ENCODE data around the gene UNC5A. TPM values are rescaled to one million over a fixed set of nuclear protein-coding genes. Genes with fewer than 3 reads are reported as not detected.

Gene UNC5A
- total RNA-seq, 2 experiments from 2014 or later = not detected

DNA sequence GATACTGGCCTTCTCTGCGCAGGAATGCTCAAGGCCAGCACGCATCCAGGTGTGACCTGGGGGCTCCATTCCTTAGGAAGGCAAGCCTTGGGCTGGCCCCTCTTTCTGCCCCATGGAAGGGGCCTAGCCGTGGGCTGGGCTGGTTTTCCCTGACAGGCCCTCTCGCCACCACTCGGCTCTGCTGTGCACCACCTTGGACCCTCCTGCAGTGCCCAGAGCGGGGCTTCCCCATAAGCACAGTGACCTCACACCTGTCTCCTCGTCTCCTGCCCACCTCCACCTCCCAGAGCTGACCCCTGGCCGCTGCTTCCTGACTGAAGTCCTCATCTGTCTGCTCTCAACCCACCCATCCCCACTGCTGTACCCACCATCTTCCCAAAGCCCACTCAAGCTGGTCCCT, 21.1 kb downstream of the UNC5A start:
- H3K4me1 Mint-ChIP-seq (ENCODE audit: low read depth) = no peaks in the 10 kb centered on the region
- peaks cover 14% of the 10 kb centered on the region for H3K27me3 Mint-ChIP-seq (ENCODE audit: low read depth)
- CTCF ChIA-PET = interaction anchor here (0.6 kb wide), 1 partner anchor 132 kb away, joined by 4 read pairs; no protein-coding TSS in a partner anchor
- no peaks in the 10 kb centered on the region for H3K9me3 Mint-ChIP-seq
- no peak overlapping the region for H3K4me3 Mint-ChIP-seq
- H3K27ac Mint-ChIP-seq = no peak overlapping the region
- no peak for DNase-seq
- H3K36me3 Mint-ChIP-seq (ENCODE audit: low read depth) = no peaks in the 10 kb centered on the region
- intact Hi-C loops (cut with micrococcal nuclease) = no loop called here

GRCh38 chr5:176832162-176832561, 21.8 kb downstream of the UNC5A start:
- Mint-ChIP-seq H3K4me1 (ENCODE audit: low read depth) (no peaks in the 10 kb centered on the region), H3K36me3 (ENCODE audit: low read depth) (no peaks in the 10 kb centered on the region), H3K27me3 (ENCODE audit: low read depth) (peaks cover 14% of the 10 kb centered on the region), H3K27ac (no peak overlapping the region), H3K4me3 (no peak overlapping the region), H3K9me3 (no peaks in the 10 kb centered on the region)
- CTCF ChIA-PET = no interaction called here
- DNase-seq = no peak
- intact Hi-C loops (cut with micrococcal nuclease) = no loop called here

GRCh38 chr5:176833286-176833685, 22.9 kb downstream of the UNC5A start:
- Mint-ChIP-seq H3K27ac (no peak overlapping the region), H3K36me3 (ENCODE audit: low read depth) (no peaks in the 10 kb centered on the region), H3K4me1 (ENCODE audit: low read depth) (no peaks in the 10 kb centered on the region), H3K9me3 (no peaks in the 10 kb centered on the region), H3K27me3 (ENCODE audit: low read depth) (peaks cover 14% of the 10 kb centered on the region), H3K4me3 (no peak overlapping the region)
- intact Hi-C loops (cut with micrococcal nuclease) = no loop called here
- CTCF ChIA-PET = no interaction called here
- DNase-seq = no peak

- intact Hi-C loops (cut with micrococcal nuclease) = no loop called here
- no peak overlapping the region for H3K4me3 Mint-ChIP-seq
- H3K9me3 Mint-ChIP-seq = no peaks in the 10 kb centered on the region
- H3K27ac Mint-ChIP-seq = no peak overlapping the region
- no peaks in the 10 kb centered on the region for H3K4me1 Mint-ChIP-seq (ENCODE audit: low read depth)
- H3K36me3 Mint-ChIP-seq (ENCODE audit: low read depth) = no peaks in the 10 kb centered on the region
- peaks cover 20% of the 10 kb centered on the region for H3K27me3 Mint-ChIP-seq (ENCODE audit: low read depth)
- CTCF ChIA-PET = interaction anchor here (0.6 kb wide), 1 partner anchor 68 kb away, joined by 3 read pairs; no protein-coding TSS in a partner anchor
- no peak for DNase-seq
Observed at GRCh38 chr5:176835918-176836317, 25.6 kb downstream of the UNC5A start.

DNA sequence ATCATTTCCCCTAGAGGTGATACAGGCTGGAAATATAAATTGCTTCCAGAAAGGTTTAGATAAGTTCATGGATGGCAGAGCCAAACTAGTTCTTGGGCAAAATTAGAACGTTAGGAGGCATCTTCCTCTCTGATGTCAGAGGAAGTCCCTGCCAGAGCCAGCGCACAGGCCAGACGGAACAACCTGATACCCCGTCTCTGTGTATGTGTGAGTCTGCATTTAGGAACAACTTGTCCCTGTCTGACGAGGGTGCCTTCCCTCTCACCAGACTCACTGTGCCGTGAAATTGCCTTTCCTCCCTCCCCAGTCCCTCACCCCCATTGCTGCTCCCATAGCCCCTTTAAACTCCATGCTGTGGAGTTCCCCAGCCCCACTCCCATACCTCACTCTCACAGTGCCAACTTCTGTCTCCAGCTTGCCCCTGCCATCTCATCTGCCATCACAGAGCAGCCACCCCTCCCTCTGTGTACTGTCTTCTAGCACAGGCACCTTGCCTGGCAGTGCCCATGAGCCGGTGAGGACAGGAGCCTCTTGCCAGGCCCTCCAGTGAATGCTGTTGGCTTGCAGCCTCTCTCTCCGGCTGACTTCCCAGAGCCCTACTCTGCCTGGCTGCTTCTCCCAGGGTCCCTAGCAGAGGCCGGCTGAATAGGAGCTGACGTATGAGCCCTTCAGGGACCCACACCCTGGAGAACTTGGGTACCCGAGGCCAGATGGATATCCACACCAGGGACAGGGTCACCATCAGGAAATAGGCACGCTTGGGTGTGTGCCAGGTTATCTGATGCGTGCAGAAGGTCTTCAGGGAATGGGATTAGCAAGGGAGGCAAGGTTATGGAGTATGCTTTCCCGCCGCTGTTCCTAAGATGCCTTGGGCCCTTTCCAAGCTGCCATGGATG, 26.7 kb downstream of the UNC5A start:
- no peaks in the 10 kb centered on the region for H3K4me1 Mint-ChIP-seq (ENCODE audit: low read depth)
- intact Hi-C loops (cut with micrococcal nuclease) = no loop called here
- CTCF ChIA-PET = no interaction called here
- H3K9me3 Mint-ChIP-seq = no peaks in the 10 kb centered on the region
- no peak for DNase-seq
- H3K27me3 Mint-ChIP-seq (ENCODE audit: low read depth) = peaks cover 25% of the 10 kb centered on the region
- no peaks in the 10 kb centered on the region for H3K36me3 Mint-ChIP-seq (ENCODE audit: low read depth)
- H3K27ac Mint-ChIP-seq = no peak overlapping the region
- no peak overlapping the region for H3K4me3 Mint-ChIP-seq

GRCh38 chr5:176837707-176838115, 27.4 kb downstream of the UNC5A start:
- DNase-seq = peak; percentile 92
- no peaks in the 10 kb centered on the region for H3K36me3 Mint-ChIP-seq (ENCODE audit: low read depth)
- CTCF ChIA-PET = interaction anchor here (1.5 kb wide), 1 partner anchor 22 kb away, joined by 4 read pairs; no protein-coding TSS in a partner anchor
- H3K9me3 Mint-ChIP-seq = no peaks in the 10 kb centered on the region
- no peak overlapping the region for H3K27ac Mint-ChIP-seq
- peaks cover 23% of the 10 kb centered on the region for H3K27me3 Mint-ChIP-seq (ENCODE audit: low read depth)
- intact Hi-C loops (cut with micrococcal nuclease) = no loop called here
- H3K4me3 Mint-ChIP-seq = no peak overlapping the region
- H3K4me1 Mint-ChIP-seq (ENCODE audit: low read depth) = no peaks in the 10 kb centered on the region

DNA sequence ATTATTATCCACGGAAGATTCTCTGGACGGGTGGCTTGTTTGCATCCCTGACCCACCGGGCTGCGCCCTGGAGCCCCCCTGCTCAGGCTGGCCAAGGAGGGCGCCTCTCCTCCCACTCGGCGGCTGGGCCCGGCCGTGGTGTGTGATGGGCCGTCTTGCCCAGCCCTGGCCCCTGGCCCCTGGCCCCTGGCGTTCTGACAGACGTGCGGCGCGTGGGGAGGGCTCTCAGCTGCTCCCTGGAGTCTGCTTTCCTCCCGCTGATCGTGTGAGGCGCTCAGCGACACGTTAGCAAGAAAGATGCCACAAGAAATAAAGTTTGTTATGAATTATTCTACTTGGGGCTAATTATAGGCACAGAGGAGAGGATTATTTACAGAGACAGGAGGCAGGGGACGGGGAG, 33.3 kb downstream of the UNC5A start:
- no peaks in the 10 kb centered on the region for H3K4me1 Mint-ChIP-seq (ENCODE audit: low read depth)
- H3K27ac Mint-ChIP-seq = no peak overlapping the region
- H3K36me3 Mint-ChIP-seq (ENCODE audit: low read depth) = no peaks in the 10 kb centered on the region
- DNase-seq = no peak
- no peaks in the 10 kb centered on the region for H3K9me3 Mint-ChIP-seq
- peaks cover 38% of the 10 kb centered on the region for H3K27me3 Mint-ChIP-seq (ENCODE audit: low read depth)
- CTCF ChIA-PET = interaction anchor here (0.5 kb wide), 1 partner anchor 28 kb away, joined by 3 read pairs; no protein-coding TSS in a partner anchor
- H3K4me3 Mint-ChIP-seq = no peak overlapping the region
- intact Hi-C loops (cut with micrococcal nuclease) = no loop called here

- DNase-seq = no peak
- Mint-ChIP-seq H3K4me3 (no peak overlapping the region), H3K27me3 (ENCODE audit: low read depth) (peaks cover 41% of the 10 kb centered on the region), H3K27ac (no peak overlapping the region), H3K36me3 (ENCODE audit: low read depth) (no peaks in the 10 kb centered on the region), H3K4me1 (ENCODE audit: low read depth) (no peaks in the 10 kb centered on the region), H3K9me3 (no peaks in the 10 kb centered on the region)
- CTCF ChIA-PET = interaction anchor here (0.5 kb wide), 1 partner anchor 27 kb away, joined by 3 read pairs; no protein-coding TSS in a partner anchor
- intact Hi-C loops (cut with micrococcal nuclease) = no loop called here
Observed at GRCh38 chr5:176844281-176844680, 33.9 kb downstream of the UNC5A start.

DNA sequence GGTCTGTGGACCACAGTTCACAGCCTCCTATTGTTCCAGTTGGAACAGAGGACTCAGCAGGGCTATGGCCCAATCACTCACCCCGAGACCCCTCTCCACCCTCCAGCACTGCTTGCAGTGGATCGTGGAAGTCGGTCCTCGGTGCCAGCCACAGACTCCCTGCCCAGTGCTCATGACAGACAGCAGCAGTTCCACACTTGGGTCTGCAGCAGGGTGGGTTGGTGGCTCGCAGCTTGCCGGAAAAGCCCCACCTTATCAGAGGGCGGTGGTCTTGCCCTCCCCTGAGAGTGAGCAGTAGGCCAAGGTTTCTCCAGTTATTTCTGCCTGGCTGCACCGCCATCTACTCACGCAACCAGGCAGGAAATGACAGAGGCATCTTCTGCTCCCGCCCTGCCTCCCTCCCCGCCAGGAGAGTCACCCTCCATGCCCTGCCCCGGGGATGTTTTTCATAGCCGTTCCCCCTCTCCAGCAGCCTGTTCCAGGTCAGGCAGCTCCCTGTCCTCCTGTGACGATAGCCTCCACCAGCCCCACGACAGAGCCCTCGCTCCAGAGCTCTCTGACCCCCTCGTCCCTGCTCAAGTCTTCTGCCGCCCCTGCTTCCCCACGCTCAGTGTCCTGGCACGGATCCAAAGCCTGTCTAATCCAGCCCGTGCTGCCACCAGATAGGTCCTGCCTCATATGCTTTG, 34.5 kb downstream of the UNC5A start:
- CTCF ChIA-PET = no interaction called here
- Mint-ChIP-seq H3K9me3 (no peaks in the 10 kb centered on the region), H3K27me3 (ENCODE audit: low read depth) (peaks cover 43% of the 10 kb centered on the region), H3K27ac (no peak overlapping the region), H3K4me3 (no peak overlapping the region), H3K4me1 (ENCODE audit: low read depth) (no peaks in the 10 kb centered on the region), H3K36me3 (ENCODE audit: low read depth) (no peaks in the 10 kb centered on the region)
- intact Hi-C loops (cut with micrococcal nuclease) = no loop called here
- DNase-seq = no peak

GRCh38 chr5:176845392-176845713, 35.0 kb downstream of the UNC5A start:
- Mint-ChIP-seq H3K4me1 (ENCODE audit: low read depth) (no peaks in the 10 kb centered on the region), H3K4me3 (no peak overlapping the region), H3K27me3 (ENCODE audit: low read depth) (peaks cover 43% of the 10 kb centered on the region), H3K9me3 (no peaks in the 10 kb centered on the region), H3K36me3 (ENCODE audit: low read depth) (no peaks in the 10 kb centered on the region), H3K27ac (no peak overlapping the region)
- no peak for DNase-seq
- CTCF ChIA-PET = no interaction called here
- intact Hi-C loops (cut with micrococcal nuclease) = no loop called here

- Mint-ChIP-seq H3K27me3 (ENCODE audit: low read depth) (peaks cover 38% of the 10 kb centered on the region), H3K9me3 (no peaks in the 10 kb centered on the region), H3K27ac (no peak overlapping the region), H3K36me3 (ENCODE audit: low read depth) (no peaks in the 10 kb centered on the region), H3K4me3 (no peak overlapping the region), H3K4me1 (ENCODE audit: low read depth) (no peaks in the 10 kb centered on the region)
- DNase-seq = no peak
- CTCF ChIA-PET = no interaction called here
- intact Hi-C loops (cut with micrococcal nuclease) = no loop called here
Observed at GRCh38 chr5:176846335-176847140, 36.2 kb downstream of the UNC5A start.

- no peaks in the 10 kb centered on the region for H3K9me3 Mint-ChIP-seq
- no peak for DNase-seq
- intact Hi-C loops (cut with micrococcal nuclease) = no loop called here
- peaks cover 36% of the 10 kb centered on the region for H3K27me3 Mint-ChIP-seq (ENCODE audit: low read depth)
- H3K4me3 Mint-ChIP-seq = no peak overlapping the region
- no peaks in the 10 kb centered on the region for H3K36me3 Mint-ChIP-seq (ENCODE audit: low read depth)
- CTCF ChIA-PET = no interaction called here
- no peaks in the 10 kb centered on the region for H3K4me1 Mint-ChIP-seq (ENCODE audit: low read depth)
- H3K27ac Mint-ChIP-seq = no peak overlapping the region
Observed at GRCh38 chr5:176847148-176847547, 36.8 kb downstream of the UNC5A start.
